A673 (cell line): ENCODE measurements around the gene HARS2. TPM values are rescaled to one million over a fixed set of nuclear protein-coding genes. Genes with fewer than 3 reads are reported as not detected.

Source experiments
- BruUV-seq: library from RNA; stranded (reverse); fragments of 400-500 nt; replicated peaks from 2 replicates; lab custom pipeline; 2021; lab: Mats Ljungman, UMichigan
- CTCF ChIA-PET: fragments of 300-600 bp; sonication (Branson Sonifier 250); formaldehyde crosslinking; loops from one replicate; lab custom pipeline; 2022; ENCODE audit warnings: antibody characterized with exemption; lab: Charles Lee
- POLR2A ChIA-PET: fragments of 300-600 bp; sonication (Branson Sonifier 250); formaldehyde crosslinking; loops from one replicate; lab custom pipeline; 2022; ENCODE audit warnings: antibody characterized with exemption; ENCODE audit not compliant: low non-redundant PET; lab: Charles Lee
- DNase-seq: peaks from one replicate; pipeline ENCODE4 v3.0.0-alpha.2; 2015; ENCODE audit warnings: low spot score
- H3K27ac ChIP-seq: fragments of 200-600 bp; sonication (generic); 2 replicates; pipeline ENCODE4 v1.5.1; 2016; ENCODE audit warnings: mixed run types, low read depth, mild to moderate bottlenecking, mixed read lengths, antibody characterized with exemption, low read length; ENCODE audit not compliant: poor library complexity, severe bottlenecking
- H3K27me3 ChIP-seq: fragments of 200-600 bp; sonication (generic); replicated peaks from 2 replicates; pipeline ENCODE4 v1.6.1; 2017; ENCODE audit warnings: mixed run types, low read depth, mild to moderate bottlenecking, mixed read lengths, antibody characterized with exemption, low read length; ENCODE audit not compliant: insufficient read depth, poor library complexity
- H3K36me3 ChIP-seq: fragments of 200-600 bp; sonication (generic); 2 replicates; pipeline ENCODE4 v1.6.1; 2016; ENCODE audit warnings: mixed run types, mild to moderate bottlenecking, mixed read lengths, antibody characterized with exemption, low read length; ENCODE audit not compliant: insufficient read depth, poor library complexity, severe bottlenecking
- H3K4me1 ChIP-seq: fragments of 200-600 bp; sonication (generic); 2 replicates; pipeline ENCODE4 v1.6.1; 2017; ENCODE audit warnings: mixed run types, mild to moderate bottlenecking, mixed read lengths, antibody characterized with exemption, low read length; ENCODE audit not compliant: insufficient read depth, poor library complexity, severe bottlenecking
- H3K4me3 ChIP-seq: fragments of 200-600 bp; sonication (generic); 2 replicates; pipeline ENCODE4 v1.5.1; 2016; ENCODE audit warnings: low read depth, mixed run types, mild to moderate bottlenecking, mixed read lengths, low read length; ENCODE audit not compliant: poor library complexity, severe bottlenecking
- H3K9me3 ChIP-seq: fragments of 200-600 bp; sonication (generic); 2 replicates; pipeline ENCODE4 v1.6.1; 2016; ENCODE audit warnings: mixed run types, low read depth, mild to moderate bottlenecking, mixed read lengths, antibody characterized with exemption, low read length; ENCODE audit not compliant: poor library complexity, severe bottlenecking
- EZH2 ChIP-seq: fragments of 200-600 bp; sonication (generic); IDR thresholded peaks from 2 replicates; pipeline ENCODE4 v1.6.1; 2017; ENCODE audit warnings: borderline replicate concordance, low read depth, mild to moderate bottlenecking, mixed read lengths, antibody characterized with exemption, low read length; ENCODE audit not compliant: poor library complexity, severe bottlenecking
- intact Hi-C: fragments of 100-400 bp; cut with micrococcal nuclease; formaldehyde crosslinking; loops from one replicate; pipeline ENCODE4 v1.10.0; 2022; ENCODE audit not compliant: unreplicated experiment
- total RNA-seq: library from RNA; stranded (reverse); gene quantifications from 2 replicates; pipeline ENCODE4 v1.2.3, GENCODE V29; 2021
- TF ChIP-seq, protein P1 (sequence below): fragments of 300-800, 200-600 bp; sonication (generic); conservative IDR thresholded peaks from 2 replicates; pipeline ENCODE4 v1.5.1; 2017; ENCODE audit warnings: low read depth, mild to moderate bottlenecking, antibody characterized with exemption, low read length, moderate library complexity, mixed read lengths

Gene HARS2
- total RNA-seq, 1 experiment from 2014 or later, result 33.0 TPM

DNA sequence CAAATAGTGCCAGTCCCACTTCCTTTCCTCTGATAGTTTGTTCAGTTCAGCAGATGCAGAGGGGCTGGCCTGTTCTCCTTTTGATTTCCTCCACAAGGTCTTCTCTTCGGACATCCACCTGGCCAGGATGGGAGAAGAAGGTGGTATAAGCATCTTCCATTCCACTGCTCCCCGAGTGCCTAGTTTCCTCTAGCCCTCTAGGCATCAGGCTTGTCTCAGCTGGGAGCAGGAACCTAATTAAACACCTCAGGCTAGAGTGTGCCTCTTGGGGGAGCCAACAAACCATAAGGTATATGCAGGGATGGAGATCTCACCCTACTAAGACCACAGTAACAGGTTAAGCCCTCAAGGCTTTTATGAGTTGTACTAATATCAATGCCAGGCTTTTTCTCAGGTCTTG, 17.0 kb upstream of the HARS2 start:
- H3K36me3 ChIP-seq, result peaks cover 77% of the 10 kb centered on the region
- TSS peak; percentile 90 for BruUV-seq
- H3K27me3 ChIP-seq, result no peaks in the 10 kb centered on the region
- ChIA-PET CTCF (no interaction called here), POLR2A (interaction anchor here (0.6 kb wide), 1 partner anchor 16 kb away, joined by 6 read pairs; no protein-coding TSS in a partner anchor)
- no peak overlapping the region for H3K4me3 ChIP-seq
- TF ChIP-seq, protein P1, sequence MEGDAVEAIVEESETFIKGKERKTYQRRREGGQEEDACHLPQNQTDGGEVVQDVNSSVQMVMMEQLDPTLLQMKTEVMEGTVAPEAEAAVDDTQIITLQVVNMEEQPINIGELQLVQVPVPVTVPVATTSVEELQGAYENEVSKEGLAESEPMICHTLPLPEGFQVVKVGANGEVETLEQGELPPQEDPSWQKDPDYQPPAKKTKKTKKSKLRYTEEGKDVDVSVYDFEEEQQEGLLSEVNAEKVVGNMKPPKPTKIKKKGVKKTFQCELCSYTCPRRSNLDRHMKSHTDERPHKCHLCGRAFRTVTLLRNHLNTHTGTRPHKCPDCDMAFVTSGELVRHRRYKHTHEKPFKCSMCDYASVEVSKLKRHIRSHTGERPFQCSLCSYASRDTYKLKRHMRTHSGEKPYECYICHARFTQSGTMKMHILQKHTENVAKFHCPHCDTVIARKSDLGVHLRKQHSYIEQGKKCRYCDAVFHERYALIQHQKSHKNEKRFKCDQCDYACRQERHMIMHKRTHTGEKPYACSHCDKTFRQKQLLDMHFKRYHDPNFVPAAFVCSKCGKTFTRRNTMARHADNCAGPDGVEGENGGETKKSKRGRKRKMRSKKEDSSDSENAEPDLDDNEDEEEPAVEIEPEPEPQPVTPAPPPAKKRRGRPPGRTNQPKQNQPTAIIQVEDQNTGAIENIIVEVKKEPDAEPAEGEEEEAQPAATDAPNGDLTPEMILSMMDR, result no peak
- no peak for TF ChIP-seq EZH2
- no peaks in the 10 kb centered on the region for H3K4me1 ChIP-seq
- DNase-seq, result no peak
- H3K9me3 ChIP-seq, result no peaks in the 10 kb centered on the region
- intact Hi-C loops, result no loop called here
- H3K27ac ChIP-seq, result no peak overlapping the region

DNA sequence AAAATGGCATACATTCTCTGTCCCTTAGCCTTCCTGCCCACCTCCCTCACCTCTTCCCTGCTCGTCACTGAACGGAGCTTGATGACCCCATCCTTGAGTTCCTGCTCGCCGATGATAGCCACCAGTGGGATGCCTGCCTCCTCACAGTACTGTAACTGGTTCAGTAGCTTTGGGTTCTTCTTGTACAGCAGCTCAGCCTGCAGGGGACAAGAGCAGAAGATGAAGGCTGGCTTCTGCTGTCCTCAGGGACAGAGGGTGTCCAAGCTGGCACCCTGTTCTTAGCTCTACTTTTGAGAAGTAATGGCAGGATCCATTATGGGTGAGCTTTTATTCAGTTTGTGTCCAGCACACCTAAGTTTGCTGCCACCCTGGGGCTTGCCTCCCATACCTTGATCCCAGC, 16.6 kb upstream of the HARS2 start:
- no peak overlapping the region for H3K27ac ChIP-seq
- TF ChIP-seq, protein P1, result no peak
- no peak for TF ChIP-seq EZH2
- BruUV-seq, result no TSS peak
- CTCF ChIA-PET, result interaction anchor here (0.7 kb wide), 1 partner anchor 17 kb away, joined by 4 read pairs; the partner anchor contains the start of genes HARS1 and HARS2
- intact Hi-C loops, result no loop called here
- no peak for DNase-seq
- no peaks in the 10 kb centered on the region for H3K4me1 ChIP-seq
- H3K4me3 ChIP-seq, result no peak overlapping the region
- POLR2A ChIA-PET, result interaction anchor here (0.6 kb wide), 2 partner anchors 16 to 20 kb away, joined by 4 to 6 read pairs; no protein-coding TSS in a partner anchor
- no peaks in the 10 kb centered on the region for H3K9me3 ChIP-seq
- no peaks in the 10 kb centered on the region for H3K27me3 ChIP-seq
- H3K36me3 ChIP-seq, result peaks cover 77% of the 10 kb centered on the region

DNA sequence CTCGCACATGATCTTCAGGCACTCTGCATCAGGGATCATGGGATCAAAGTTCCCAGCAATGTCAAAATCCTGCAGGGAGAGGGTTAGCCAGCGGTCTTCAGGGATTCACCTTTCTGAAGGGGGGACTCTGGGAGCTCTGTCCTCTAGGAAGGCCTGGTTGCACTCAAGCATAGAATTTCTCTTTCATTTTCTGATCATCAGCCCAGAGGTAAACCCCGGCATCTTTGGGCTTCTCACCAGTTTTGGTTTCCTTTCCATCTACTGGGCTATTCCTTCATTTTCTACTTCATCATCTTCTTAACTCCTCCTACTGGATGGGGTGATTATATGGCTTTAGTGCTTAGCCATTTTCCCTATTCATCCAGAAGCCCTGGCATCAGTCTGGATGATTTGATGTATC, 13.3 kb upstream of the HARS2 start:
- no TSS peak for BruUV-seq
- DNase-seq, result no peak
- intact Hi-C loops, result no loop called here
- Histone ChIP-seq H3K4me1 (no peaks in the 10 kb centered on the region), H3K9me3 (no peaks in the 10 kb centered on the region), H3K4me3 (no peak overlapping the region), H3K36me3 (peaks cover 62% of the 10 kb centered on the region), H3K27ac (no peak overlapping the region), H3K27me3 (no peaks in the 10 kb centered on the region)
- POLR2A ChIA-PET, result no interaction called here
- TF ChIP-seq, protein P1, result no peak
- TF ChIP-seq EZH2, result no peak
- CTCF ChIA-PET, result no interaction called here
